Effector CD4-positive, alpha-beta T cell (primary cell): Measurements from ENCODE around the gene RABGAP1.

Experiments used
- DNase-seq: peaks from one replicate; pipeline ENCODE4 v3.0.0-alpha.2; 2020

RABGAP1 gene

GRCh38 chr9:123087359-123087888 is 146.6 kb downstream of the RABGAP1 start:
- DNase-seq: no peak

GRCh38 chr9:123089040-123089439 is 148.2 kb downstream of the RABGAP1 start:
- DNase-seq: no peak

- no peak for DNase-seq
Observed at GRCh38 chr9:123089790-123090189, 149.0 kb downstream of the RABGAP1 start.

GRCh38 chr9:123090198-123090896 is 149.5 kb downstream of the RABGAP1 start:
- no peak for DNase-seq

GRCh38 chr9:123090956-123091355 is 150.1 kb downstream of the RABGAP1 start:
- no peak for DNase-seq

GRCh38 chr9:123091459-123091858 is 150.6 kb downstream of the RABGAP1 start:
- no peak for DNase-seq

- DNase-seq: no peak
Observed at GRCh38 chr9:123093141-123093540, 152.3 kb downstream of the RABGAP1 start.

- no peak for DNase-seq
Observed at GRCh38 chr9:123096987-123097386, 156.2 kb downstream of the RABGAP1 start.

- DNase-seq: no peak
Observed at GRCh38 chr9:123097430-123098095, 156.7 kb downstream of the RABGAP1 start.

GRCh38 chr9:123098096-123098459 is 157.3 kb downstream of the RABGAP1 start:
- DNase-seq: no peak

- DNase-seq: no peak
Observed at GRCh38 chr9:123099042-123099441, 158.2 kb downstream of the RABGAP1 start.

- DNase-seq: no peak
Observed at GRCh38 chr9:123099548-123099947, 158.7 kb downstream of the RABGAP1 start.

GRCh38 chr9:123102375-123103113 is 161.7 kb downstream of the RABGAP1 start:
- DNase-seq: no peak

- no peak for DNase-seq
Observed at GRCh38 chr9:123104807-123105206, 164.0 kb downstream of the RABGAP1 start.

- no peak for DNase-seq
Observed at GRCh38 chr9:123105490-123105889, 164.7 kb downstream of the RABGAP1 start.

GRCh38 chr9:123107639-123108285 is 166.9 kb downstream of the RABGAP1 start:
- DNase-seq: no peak

GRCh38 chr9:123108976-123109375 is 168.2 kb downstream of the RABGAP1 start:
- DNase-seq: no peak

GRCh38 chr9:123109540-123110279 is 168.9 kb downstream of the RABGAP1 start:
- no peak for DNase-seq

GRCh38 chr9:123111427-123112014 is 170.7 kb downstream of the RABGAP1 start:
- DNase-seq: no peak

- no peak for DNase-seq
Observed at GRCh38 chr9:123112015-123112975, 171.5 kb downstream of the RABGAP1 start.

GRCh38 chr9:123113185-123113584 is 172.4 kb downstream of the RABGAP1 start:
- no peak for DNase-seq
